Measurements from ENCODE around the gene SLC39A5. TPM values are rescaled to one million over a fixed set of nuclear protein-coding genes. Genes with fewer than 3 reads are reported as not detected.

The SLC39A5 gene
- total RNA-seq, 3 donors from 2014 or later (not counting 1 experiment from before 2014, with no cell fraction given), result 0.70 to 1.4 (median 0.71) TPM

- Histone ChIP-seq H3K27ac (ENCODE audit: low read length) (peak overlapping the region; percentile 98), H3K4me3 (ENCODE audit: low read length) (peak overlapping the region; percentile 100), H3K27me3 (ENCODE audit: control insufficient read depth, insufficient read depth, low read length) (no peaks in the 10 kb centered on the region), H3K36me3 (ENCODE audit: control insufficient read depth, insufficient read depth, low read length) (peaks cover 2% of the 10 kb centered on the region), H3K4me1 (ENCODE audit: control insufficient read depth, insufficient read depth, low read length) (peaks cover 47% of the 10 kb centered on the region), H3K9me3 (ENCODE audit: control insufficient read depth, insufficient read depth, low read length) (no peaks in the 10 kb centered on the region)
- ATAC-seq (no peak), DNase-seq (no peak)
- H3K36me3 Mint-ChIP-seq, result no peaks in the 10 kb centered on the region
- H3K4me3 Mint-ChIP-seq, result peak overlapping the region; percentile 98
- no peaks in the 10 kb centered on the region for H3K9me3 Mint-ChIP-seq
- H3K27me3 Mint-ChIP-seq (ENCODE audit: low read depth in 2 of 2), result no peaks in the 10 kb centered on the region
- H3K27ac Mint-ChIP-seq, result peak overlapping the region; percentile 100
- WGBS (ENCODE audit: insufficient coverage), result 12% methylated on average over 3 of the region's 4 CpGs
- TF ChIP-seq CTCF (IDR thresholded peaks at IDR 0.05), result no peak
- intact Hi-C loops (cut with micrococcal nuclease), result loop anchor here (1.0 to 10.0 kb wide), 5 partner anchors 29 to 250 kb away; partner anchors contain the start of genes ANKRD52, RAB5B, RPS26 and ZC3H10
- peaks cover 48 to 53% of the 10 kb centered on the region in 2 donors for H3K4me1 Mint-ChIP-seq
These were observed 7.3 kb upstream of the SLC39A5 start for GRCh38 chr12:56222531-56222895.

- TF ChIP-seq CTCF (IDR thresholded peaks at IDR 0.05), result no peak
- Histone ChIP-seq H3K27me3 (ENCODE audit: control insufficient read depth, insufficient read depth, low read length) (no peaks in the 10 kb centered on the region), H3K4me3 (ENCODE audit: low read length) (peak overlapping the region; percentile 56), H3K27ac (ENCODE audit: low read length) (peak overlapping the region; percentile 70), H3K4me1 (ENCODE audit: control insufficient read depth, insufficient read depth, low read length) (peaks cover 47% of the 10 kb centered on the region), H3K36me3 (ENCODE audit: control insufficient read depth, insufficient read depth, low read length) (peaks cover 2% of the 10 kb centered on the region), H3K9me3 (ENCODE audit: control insufficient read depth, insufficient read depth, low read length) (no peaks in the 10 kb centered on the region)
- Mint-ChIP-seq H3K4me1 (peaks cover 48 to 53% of the 10 kb centered on the region in 2 donors), H3K27ac (peak overlapping the region; percentile 100), H3K4me3 (peak overlapping the region; percentile 92), H3K27me3 (ENCODE audit: low read depth in 2 of 2) (no peaks in the 10 kb centered on the region), H3K9me3 (no peaks in the 10 kb centered on the region), H3K36me3 (no peaks in the 10 kb centered on the region)
- peak in 1 of 2 donors; percentile 24 for DNase-seq
- no peak for ATAC-seq
- WGBS (ENCODE audit: insufficient coverage), result 46% methylated on average over 15 of the region's 15 CpGs
- intact Hi-C loops (cut with micrococcal nuclease), result loop anchor here (5.0 to 10.0 kb wide), 3 partner anchors 34 to 251 kb away; partner anchors contain the start of genes ANKRD52, RAB5B and RPS26
These were observed 6.2 kb upstream of the SLC39A5 start for GRCh38 chr12:56223571-56224101.

- H3K27ac ChIP-seq (ENCODE audit: low read length), result peak within 1 kb of the TSS; percentile 70
- peaks cover 47% of the 10 kb centered on the region for H3K4me1 ChIP-seq (ENCODE audit: control insufficient read depth, insufficient read depth, low read length)
These were observed 5.6 kb upstream of the SLC39A5 start, which contains the start of gene NABP2 for GRCh38 chr12:56224102-56224701. NABP2 (plus strand) TSS chr12:56224342; CDS start chr12:56224857, 515 bp downstream.

More at GRCh38 chr12:56224102-56224701, 5.6 kb upstream of the SLC39A5 start, which contains the start of gene NABP2:
- peak within 1 kb of the TSS; percentile 92 for H3K4me3 Mint-ChIP-seq
- H3K9me3 Mint-ChIP-seq, result no peaks in the 10 kb centered on the region
- no peaks in the 10 kb centered on the region for H3K9me3 ChIP-seq (ENCODE audit: control insufficient read depth, insufficient read depth, low read length)
- peaks cover 48 to 53% of the 10 kb centered on the region in 2 donors for H3K4me1 Mint-ChIP-seq
- no peaks in the 10 kb centered on the region for H3K27me3 ChIP-seq (ENCODE audit: control insufficient read depth, insufficient read depth, low read length)
- H3K4me3 ChIP-seq (ENCODE audit: low read length), result peak within 1 kb of the TSS; percentile 56
- ATAC-seq (peak; percentile 70 to 86 (median 79)), DNase-seq (peak; percentile 85 to 96)
- intact Hi-C loops (cut with micrococcal nuclease), result loop anchor here (5.0 to 10.0 kb wide), 3 partner anchors 33 to 252 kb away; partner anchors contain the start of genes ANKRD52, RAB5B and RPS26
- no peaks in the 10 kb centered on the region for H3K27me3 Mint-ChIP-seq (ENCODE audit: low read depth in 2 of 2)
- TF ChIP-seq CTCF (IDR thresholded peaks at IDR 0.05), result peak; percentile 91
- H3K27ac Mint-ChIP-seq, result peak within 1 kb of the TSS; percentile 100
- no peaks in the 10 kb centered on the region for H3K36me3 Mint-ChIP-seq
- WGBS (ENCODE audit: insufficient coverage), result 1% methylated on average over 41 of the region's 41 CpGs
- H3K36me3 ChIP-seq (ENCODE audit: control insufficient read depth, insufficient read depth, low read length), result peaks cover 2% of the 10 kb centered on the region
